Neural cell (in vitro differentiated cells): ENCODE measurements around the gene RCN2.

Experiments
- EP300 ChIP-seq: fragments of 450-650 bp; conservative IDR thresholded peaks from 2 replicates; pipeline ENCODE4 v1.6.1; 2014; ENCODE audit warnings: antibody characterized with exemption, mild to moderate bottlenecking, moderate library complexity; ENCODE audit not compliant: poor library complexity, severe bottlenecking
- EZH2 ChIP-seq: fragments of 200-600, 300-800 bp; shearing (Covaris generic), sonication (generic); IDR thresholded peaks from 2 replicates; pipeline ENCODE4 v1.6.1; 2014; ENCODE audit warnings: antibody characterized with exemption, low read length, borderline replicate concordance, mild to moderate bottlenecking; ENCODE audit not compliant: insufficient read depth, poor library complexity, severe bottlenecking
- TF ChIP-seq, protein P1 (sequence below): fragments of 450-650 bp; IDR thresholded peaks from 2 replicates; pipeline ENCODE4 v1.5.1; 2014; ENCODE audit warnings: antibody characterized with exemption, mild to moderate bottlenecking, moderate library complexity; ENCODE audit not compliant: poor library complexity, severe bottlenecking

DNA sequence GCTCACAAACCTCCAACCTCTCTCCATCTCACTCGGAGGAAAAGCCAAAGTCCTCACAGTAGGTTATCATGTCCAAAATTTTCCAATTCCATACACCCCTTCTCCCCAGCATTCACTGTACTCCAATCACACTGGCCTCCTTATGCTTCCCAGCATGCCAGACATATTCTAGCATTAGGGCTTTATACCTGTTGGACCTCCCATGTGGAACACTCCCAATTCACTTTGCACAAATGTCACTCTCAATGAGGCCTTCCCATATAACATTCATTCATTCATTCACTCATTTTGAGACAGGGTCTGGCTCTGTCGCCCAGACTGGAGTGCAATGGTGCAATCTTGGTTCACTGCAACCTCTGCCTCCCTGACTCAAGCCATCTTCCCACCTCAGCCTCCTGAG is 46.3 kb upstream of the RCN2 start:
- TF ChIP-seq EZH2, result no peak
- TF ChIP-seq, protein P1, sequence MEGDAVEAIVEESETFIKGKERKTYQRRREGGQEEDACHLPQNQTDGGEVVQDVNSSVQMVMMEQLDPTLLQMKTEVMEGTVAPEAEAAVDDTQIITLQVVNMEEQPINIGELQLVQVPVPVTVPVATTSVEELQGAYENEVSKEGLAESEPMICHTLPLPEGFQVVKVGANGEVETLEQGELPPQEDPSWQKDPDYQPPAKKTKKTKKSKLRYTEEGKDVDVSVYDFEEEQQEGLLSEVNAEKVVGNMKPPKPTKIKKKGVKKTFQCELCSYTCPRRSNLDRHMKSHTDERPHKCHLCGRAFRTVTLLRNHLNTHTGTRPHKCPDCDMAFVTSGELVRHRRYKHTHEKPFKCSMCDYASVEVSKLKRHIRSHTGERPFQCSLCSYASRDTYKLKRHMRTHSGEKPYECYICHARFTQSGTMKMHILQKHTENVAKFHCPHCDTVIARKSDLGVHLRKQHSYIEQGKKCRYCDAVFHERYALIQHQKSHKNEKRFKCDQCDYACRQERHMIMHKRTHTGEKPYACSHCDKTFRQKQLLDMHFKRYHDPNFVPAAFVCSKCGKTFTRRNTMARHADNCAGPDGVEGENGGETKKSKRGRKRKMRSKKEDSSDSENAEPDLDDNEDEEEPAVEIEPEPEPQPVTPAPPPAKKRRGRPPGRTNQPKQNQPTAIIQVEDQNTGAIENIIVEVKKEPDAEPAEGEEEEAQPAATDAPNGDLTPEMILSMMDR, result no peak
- TF ChIP-seq EP300, result no peak
